GM06990 (cell line): ENCODE data around the gene MBD3.
A peak's percentile ranks its signal among the peaks of the same experiment; 100 is the strongest.
"Not testable (repeated sequence)": the region's sequence is repeated elsewhere in the genome, so short reads cannot be mapped to it uniquely, and the experiment has no call there.

Experiments
- DNase-seq: peaks from one replicate; pipeline ENCODE4 v3.0.0-alpha.2; 2011; ENCODE audit not compliant: insufficient read length; ENCODE audit errors: extremely low read depth
- H3K27me3 ChIP-seq: replicated peaks from 2 replicates; pipeline ENCODE4 v1.6.0; 2011; ENCODE audit warnings: low read length; ENCODE audit not compliant: control insufficient read depth, insufficient read depth
- H3K36me3 ChIP-seq: 2 replicates; pipeline ENCODE4 v1.5.1; 2011; ENCODE audit warnings: low read length; ENCODE audit not compliant: control insufficient read depth, insufficient read depth
- H3K4me3 ChIP-seq: replicated peaks from 2 replicates; pipeline ENCODE4 v1.5.1; 2011; ENCODE audit warnings: low read depth, mild to moderate bottlenecking, control low read depth, low read length
- CTCF ChIP-seq: IDR thresholded peaks from 2 replicates; pipeline ENCODE4 v1.5.1; 2011; ENCODE audit warnings: low read length, control low read depth, mild to moderate bottlenecking, inconsistent platforms; ENCODE audit not compliant: insufficient read depth, poor library complexity, severe bottlenecking

MBD3 gene

GRCh38 chr19:1592755-1593500 is at the start of gene MBD3:
TSS of gene MBD3 (minus strand) at chr19:1592865. CDS start at chr19:1592631, 234 bp downstream.
- Histone ChIP-seq H3K36me3 (peaks cover 9% of the 10 kb centered on the region), H3K27me3 (no peaks in the 10 kb centered on the region), H3K4me3 (peak within 1 kb of the TSS; percentile 98)
- no peak for TF ChIP-seq CTCF
- peak; percentile 92 for DNase-seq

DNA sequence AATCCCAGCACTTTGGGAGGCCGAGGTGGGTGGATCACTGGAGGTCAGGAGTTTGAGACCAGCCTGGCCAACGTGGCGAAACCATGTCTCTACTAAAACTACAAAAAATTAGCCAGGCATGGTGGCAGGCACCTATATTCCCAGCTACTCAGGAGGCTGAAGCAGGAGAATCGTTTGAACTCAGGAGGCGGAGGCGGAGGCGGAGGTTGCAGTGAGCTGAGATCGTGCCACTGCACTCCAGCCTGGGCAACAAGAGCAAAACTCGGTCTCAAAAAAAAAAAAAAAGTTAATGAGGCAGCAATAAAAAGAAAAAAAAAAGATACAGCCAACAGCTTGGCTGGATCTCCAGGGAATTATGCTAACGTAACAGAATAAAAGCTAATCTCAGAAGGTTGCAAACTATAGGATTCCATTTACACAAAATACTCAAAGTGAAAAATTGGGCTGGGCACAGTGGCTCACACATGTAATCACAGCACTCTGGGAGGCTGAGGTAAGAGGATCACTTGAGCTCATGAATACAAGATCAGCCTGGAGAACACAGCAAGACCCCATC is 48.3 kb upstream of the MBD3 start:
- H3K4me3 ChIP-seq = not testable (repeated sequence)

GRCh38 chr19:1636325-1637236 is 43.9 kb upstream of the MBD3 start:
- Histone ChIP-seq H3K36me3 (peaks cover 31% of the 10 kb centered on the region), H3K4me3 (no peak overlapping the region), H3K27me3 (no peaks in the 10 kb centered on the region)
- no peak for DNase-seq
- no peak for TF ChIP-seq CTCF

More for the DNA sequence above, 48.3 kb upstream of the MBD3 start:
- not testable (repeated sequence) for H3K27me3 ChIP-seq, DNase-seq
- peaks cover 49% of the 10 kb centered on the region for H3K36me3 ChIP-seq

DNA sequence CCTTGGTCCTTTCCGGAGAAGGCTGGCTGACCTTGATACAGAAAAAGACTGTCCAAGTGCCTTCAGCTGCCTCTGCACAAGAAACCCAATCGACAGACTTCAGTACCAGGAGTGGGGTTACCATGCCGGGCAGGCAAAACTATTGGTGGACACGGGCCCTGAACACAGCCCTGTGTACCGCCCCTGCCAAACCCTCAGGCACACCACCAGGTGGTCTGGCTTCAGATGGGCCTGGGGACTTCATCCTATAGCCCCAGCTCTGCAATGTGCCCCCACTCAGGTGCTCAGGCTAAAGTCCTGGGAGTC is 42.2 kb upstream of the MBD3 start:
- Histone ChIP-seq H3K36me3 (peaks cover 39% of the 10 kb centered on the region), H3K4me3 (no peak overlapping the region), H3K27me3 (no peaks in the 10 kb centered on the region)
- TF ChIP-seq CTCF = no peak
- DNase-seq = no peak

- Histone ChIP-seq H3K27me3 (no peaks in the 10 kb centered on the region), H3K36me3 (peaks cover 38% of the 10 kb centered on the region), H3K4me3 (no peak overlapping the region)
- DNase-seq = no peak
- no peak for TF ChIP-seq CTCF
These were observed 41.7 kb upstream of the MBD3 start for GRCh38 chr19:1634242-1634937.
